Measurements from ENCODE around the gene SSU72.

DNA sequence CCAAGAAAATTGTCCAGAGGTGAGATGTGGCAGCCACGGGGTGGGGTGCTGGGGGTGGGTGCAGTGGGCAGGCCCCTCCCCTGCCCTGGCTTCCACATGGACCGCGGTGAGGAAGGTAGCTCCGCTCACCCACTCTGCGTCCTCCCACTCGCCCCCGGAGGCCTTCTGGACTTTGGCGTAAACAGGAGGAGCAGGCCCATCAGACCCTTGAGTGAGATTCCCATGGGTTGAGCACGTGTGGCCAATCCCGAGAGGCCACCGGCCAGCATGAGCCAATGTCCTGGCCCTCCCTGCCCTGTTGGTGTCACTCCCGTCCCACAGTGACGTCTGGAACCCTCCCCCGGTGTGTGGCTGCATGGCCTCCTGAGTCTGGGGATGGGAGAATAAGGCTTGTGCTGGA is 26.1 kb downstream of the SSU72 start:
- TF ChIP-seq USF2 (IDR thresholded peaks at IDR 0.05; ENCODE audit: borderline replicate concordance, low read depth, low read length) (no peak), EZH2phosphoT487 (IDR thresholded peaks at IDR 0.05; ENCODE audit: borderline replicate concordance, low read depth) (no peak), RAD21 (IDR thresholded peaks at IDR 0.05; ENCODE audit: low read length) (no peak), YY1 (IDR thresholded peaks at IDR 0.05; ENCODE audit: low read depth) (no peak), CTCF (IDR thresholded peaks at IDR 0.05) (no peak), EP300 (IDR thresholded peaks at IDR 0.05; ENCODE audit: borderline replicate concordance in 1 of 2, low read depth in 1 of 2, low read length in 1 of 2) (no peak), RFX5 (IDR thresholded peaks at IDR 0.05; ENCODE audit: low read length) (no peak)
- TF ChIP-seq, protein P1, sequence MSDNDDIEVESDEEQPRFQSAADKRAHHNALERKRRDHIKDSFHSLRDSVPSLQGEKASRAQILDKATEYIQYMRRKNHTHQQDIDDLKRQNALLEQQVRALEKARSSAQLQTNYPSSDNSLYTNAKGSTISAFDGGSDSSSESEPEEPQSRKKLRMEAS (IDR thresholded peaks at IDR 0.05; ENCODE audit: low read depth) = no peak

Measured in SK-N-SH (cell line).